GM12801 (cell line): ENCODE data around the gene NTN1.

ENCODE experiments used
- CTCF ChIP-seq: IDR thresholded peaks from one replicate; pipeline ENCODE4 v1.5.1; 2011; ENCODE audit warnings: control low read depth; ENCODE audit not compliant: insufficient read length; ENCODE audit errors: extremely low read depth

Gene NTN1

GRCh38 chr17:9238340-9239245 lies 217.3 kb downstream of the NTN1 start:
- no peak for TF ChIP-seq CTCF

DNA sequence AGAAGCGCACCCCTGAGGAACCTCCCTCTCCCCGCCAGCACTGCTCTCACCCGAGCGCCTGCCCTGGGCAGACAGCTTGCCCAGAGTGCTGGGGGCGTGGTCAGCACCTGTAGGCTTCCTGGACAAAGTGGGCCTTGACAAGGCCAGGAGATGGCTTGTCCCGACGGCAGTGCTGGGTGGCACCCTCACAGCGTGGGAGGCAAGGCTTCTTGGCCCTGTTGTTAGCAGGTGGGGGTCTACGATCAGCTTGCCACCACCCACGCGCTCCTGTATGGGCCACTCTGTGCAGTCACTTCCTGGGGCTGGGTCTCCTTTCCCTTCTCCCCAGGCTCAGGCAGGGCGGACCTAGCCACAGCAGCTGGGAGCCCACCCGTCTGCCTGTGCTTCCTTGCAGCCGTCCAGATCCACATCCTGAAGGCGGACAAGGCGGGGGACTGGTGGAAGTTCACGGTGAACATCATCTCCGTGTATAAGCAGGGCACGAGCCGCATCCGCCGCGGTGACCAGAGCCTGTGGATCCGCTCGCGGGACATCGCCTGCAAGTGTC lies 218.0 kb downstream of the NTN1 start:
- TF ChIP-seq CTCF = no peak

- no peak for TF ChIP-seq CTCF
These were observed 218.7 kb downstream of the NTN1 start for GRCh38 chr17:9239793-9240658.

GRCh38 chr17:9240659-9241370 lies 219.5 kb downstream of the NTN1 start:
- no peak for TF ChIP-seq CTCF

GRCh38 chr17:9241371-9241712 lies 220.0 kb downstream of the NTN1 start:
- no peak for TF ChIP-seq CTCF

DNA sequence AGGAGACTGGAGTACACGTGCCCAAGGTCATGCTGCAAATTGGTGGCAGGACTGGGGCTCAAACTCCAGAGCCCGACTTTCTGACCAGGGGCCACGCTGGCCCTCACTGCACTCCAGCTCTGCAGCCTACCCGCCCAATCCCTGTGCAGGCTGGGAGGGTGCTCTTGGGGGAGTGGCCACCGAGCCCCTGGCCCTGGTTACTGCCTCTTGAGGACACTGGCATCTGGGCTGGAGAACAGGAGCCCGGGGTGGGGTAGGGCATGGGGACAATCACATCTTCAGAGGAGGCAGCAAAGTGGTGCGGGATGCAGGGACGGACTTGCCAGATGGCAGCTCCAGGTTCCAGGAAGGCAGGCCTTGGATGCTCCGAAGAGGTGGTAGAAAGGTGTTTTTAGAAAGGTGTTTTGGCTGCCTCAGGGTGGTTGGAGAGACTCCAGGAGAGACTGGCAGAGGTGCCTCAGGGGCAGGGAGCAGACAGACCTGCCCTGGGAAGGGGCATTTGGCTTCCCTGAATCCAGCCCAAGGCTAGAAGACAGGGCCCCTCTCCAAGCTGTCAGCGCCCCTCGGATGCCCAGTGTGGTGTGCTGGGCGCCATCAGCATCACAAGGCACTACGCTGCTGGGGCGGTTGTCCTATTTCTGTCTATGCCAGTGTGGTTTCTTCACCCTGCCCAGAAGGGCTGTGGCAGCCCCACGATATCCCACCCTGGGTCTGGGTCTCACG lies 220.6 kb downstream of the NTN1 start:
- no peak for TF ChIP-seq CTCF
